C4-2B (cell line): ENCODE results near the gene SOHLH1.

Experiments used
- H3K27ac ChIP-seq: fragments of 450-650 bp; 2 replicates; pipeline ENCODE4 v1.5.1; 2017
- CTCF ChIP-seq: fragments of 450-650 bp; conservative IDR thresholded peaks from 2 replicates; pipeline ENCODE4 v1.5.1; 2017; ENCODE audit warnings: mild to moderate bottlenecking
- ZFX ChIP-seq: fragments of 450-650 bp; IDR thresholded peaks from 2 replicates; pipeline ENCODE4 v1.6.1; 2017

The SOHLH1 gene

GRCh38 chr9:135707252-135708138 lies 8.2 kb upstream of the SOHLH1 start:
- TF ChIP-seq CTCF (no peak), ZFX (no peak)

DNA sequence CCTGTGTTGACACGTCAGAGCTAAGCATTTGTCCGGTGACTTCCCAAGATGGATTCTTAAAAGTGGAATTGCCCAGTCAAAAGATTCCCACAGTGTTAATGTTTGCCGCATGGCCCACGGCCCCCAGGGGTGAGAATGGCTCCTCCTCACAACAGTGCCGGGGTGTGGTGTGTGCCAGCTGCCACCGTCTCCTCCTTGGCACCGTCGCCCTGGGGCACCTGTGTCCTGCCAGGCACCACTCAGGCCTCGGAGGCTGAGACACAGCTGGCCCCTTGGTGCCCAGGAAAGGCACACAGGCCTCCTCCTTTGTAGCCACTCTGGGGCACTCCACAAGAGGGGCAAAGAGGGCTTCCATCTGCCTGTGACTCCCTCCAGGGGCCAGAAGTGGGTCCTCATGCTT lies 7.0 kb upstream of the SOHLH1 start:
- H3K27ac ChIP-seq, result no peak overlapping the region
- TF ChIP-seq ZFX, result no peak
- no peak for TF ChIP-seq CTCF

More at GRCh38 chr9:135707252-135708138, 8.2 kb upstream of the SOHLH1 start:
- no peak overlapping the region for H3K27ac ChIP-seq

- no peak overlapping the region for H3K27ac ChIP-seq
- TF ChIP-seq ZFX, result no peak
- TF ChIP-seq CTCF, result no peak
Observed at GRCh38 chr9:135705376-135705775, 6.1 kb upstream of the SOHLH1 start.

DNA sequence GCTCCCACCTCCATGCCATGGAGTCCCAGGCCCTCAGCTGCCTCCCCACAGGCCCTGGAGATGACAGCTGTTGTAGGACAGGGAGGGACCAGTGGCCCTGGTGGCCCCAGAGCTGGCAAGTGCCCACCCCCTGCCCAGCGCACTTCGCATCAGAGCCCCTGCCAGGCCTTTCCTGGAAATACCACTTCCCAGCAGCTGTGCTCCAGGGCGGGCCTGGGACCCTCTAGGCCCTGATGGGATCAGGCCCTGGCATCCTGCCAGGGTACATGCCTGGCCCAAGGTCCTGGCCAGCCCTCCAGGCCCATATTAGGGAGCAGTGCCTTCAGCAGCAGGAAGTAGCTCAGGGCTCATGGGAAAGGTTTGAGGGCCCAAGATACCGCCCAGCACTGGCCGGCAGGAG lies 5.2 kb upstream of the SOHLH1 start:
- H3K27ac ChIP-seq, result no peak overlapping the region
- TF ChIP-seq CTCF (no peak), ZFX (no peak)

DNA sequence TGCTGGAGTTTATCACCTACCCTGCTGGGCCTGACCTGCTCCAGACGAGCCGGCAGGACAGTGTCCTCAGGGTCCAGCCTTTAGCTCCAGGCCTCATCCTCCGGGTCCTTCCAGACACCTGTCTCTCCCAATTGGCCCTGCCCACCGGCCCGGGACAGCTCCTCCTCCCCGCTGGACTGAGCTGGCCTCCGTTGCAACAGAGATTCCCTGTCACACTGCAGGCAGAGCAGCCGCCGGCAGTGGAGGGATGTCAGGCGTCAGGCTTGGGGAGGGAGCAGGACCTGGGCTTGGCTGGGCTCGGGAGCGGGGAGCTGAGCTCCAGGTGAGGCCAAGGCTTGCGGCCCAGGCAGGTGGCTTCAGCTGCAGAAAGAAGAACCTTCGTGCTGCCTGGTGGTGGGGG lies 4.4 kb upstream of the SOHLH1 start:
- no peak for TF ChIP-seq CTCF
- no peak for TF ChIP-seq ZFX
- no peak overlapping the region for H3K27ac ChIP-seq

DNA sequence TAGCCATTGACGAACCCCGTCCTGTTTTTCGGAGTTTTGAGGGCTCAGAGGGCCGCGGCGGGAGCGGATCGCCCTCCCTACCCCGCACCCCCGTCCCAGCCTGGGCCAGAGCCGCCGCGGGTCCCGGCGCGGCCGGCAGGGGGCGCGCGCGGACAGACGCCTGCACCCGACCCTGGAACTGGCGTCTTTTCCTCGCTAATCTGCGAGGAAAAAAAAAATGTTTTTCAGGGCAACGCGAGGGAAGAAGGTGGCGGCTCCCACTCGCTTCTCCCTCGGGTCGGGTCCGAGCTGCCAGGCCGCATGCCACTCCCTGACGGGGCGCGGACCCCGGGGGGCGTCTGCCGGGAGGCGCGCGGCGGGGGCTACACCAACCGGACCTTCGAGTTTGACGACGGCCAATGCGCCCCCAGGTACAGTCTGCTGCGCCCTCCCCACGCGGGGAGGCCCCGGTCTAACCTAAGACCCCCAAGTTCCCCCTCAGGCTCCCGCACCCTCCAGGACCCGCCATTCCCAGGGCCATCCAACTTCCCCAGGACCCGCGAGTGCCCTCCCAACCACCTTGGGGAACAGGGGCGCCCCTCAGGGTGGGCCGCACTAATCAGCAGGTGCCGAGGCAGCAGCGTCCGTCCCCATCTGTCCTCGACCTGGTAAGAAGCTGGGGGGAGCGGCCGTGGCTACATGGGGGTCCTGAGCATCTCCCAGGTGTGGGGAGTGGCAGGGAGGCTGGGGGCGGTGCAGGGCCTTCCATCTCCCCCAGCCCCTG lies 2.9 kb upstream of the SOHLH1 start, which contains the start of gene KCNT1:
KCNT1 (plus strand) TSS at position 227 of the 763 bp plus-strand sequence; CDS start at position 301, 74 bp downstream.
- no peak within 1 kb of the TSS for H3K27ac ChIP-seq
- TF ChIP-seq ZFX (no peak), CTCF (peak; percentile 97)
